HG02610 (cell line): ENCODE measurements around the gene ZSCAN10.

Experiments used
- ATAC-seq: cut with Tn5 transposase; IDR thresholded peaks from one replicate; pipeline ENCODE4 v1.9.1; 2021; ENCODE audit warnings: mild to moderate bottlenecking, moderate library complexity; ENCODE audit not compliant: unreplicated experiment

ZSCAN10 gene

DNA sequence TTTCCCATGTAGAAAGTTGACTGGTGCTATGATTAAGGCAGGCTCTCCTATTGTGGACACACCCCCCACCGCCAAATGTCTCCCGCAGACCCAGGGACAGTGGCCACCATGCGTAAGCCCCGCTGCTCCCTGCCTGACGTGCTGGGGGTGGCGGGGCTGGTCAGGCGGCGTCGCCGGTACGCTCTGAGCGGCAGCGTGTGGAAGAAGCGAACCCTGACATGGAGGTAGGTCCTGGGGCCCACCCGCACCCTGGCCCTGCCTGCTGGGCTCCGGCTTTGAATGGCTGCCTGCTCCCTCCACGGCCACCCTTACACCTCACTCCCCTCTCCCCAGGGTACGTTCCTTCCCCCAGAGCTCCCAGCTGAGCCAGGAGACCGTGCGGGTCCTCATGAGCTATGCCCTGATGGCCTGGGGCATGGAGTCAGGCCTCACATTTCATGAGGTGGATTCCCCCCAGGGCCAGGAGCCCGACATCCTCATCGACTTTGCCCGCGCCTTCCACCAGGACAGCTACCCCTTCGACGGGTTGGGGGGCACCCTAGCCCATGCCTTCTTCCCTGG lies 49.1 kb downstream of the ZSCAN10 start:
- no peak for ATAC-seq

DNA sequence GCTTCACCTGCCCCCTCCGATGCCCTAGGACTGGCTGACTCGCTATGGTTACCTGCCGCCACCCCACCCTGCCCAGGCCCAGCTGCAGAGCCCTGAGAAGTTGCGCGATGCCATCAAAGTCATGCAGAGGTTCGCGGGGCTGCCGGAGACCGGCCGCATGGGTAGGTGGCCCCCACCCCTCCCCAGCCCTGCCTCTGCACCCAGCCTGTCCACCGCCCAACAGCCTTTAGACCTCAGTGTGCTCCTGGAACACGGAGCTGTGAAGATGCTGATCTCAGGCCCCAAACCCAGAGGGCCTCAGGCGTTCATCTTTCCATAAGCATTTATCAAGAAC lies 51.7 kb downstream of the ZSCAN10 start:
- no peak for ATAC-seq

DNA sequence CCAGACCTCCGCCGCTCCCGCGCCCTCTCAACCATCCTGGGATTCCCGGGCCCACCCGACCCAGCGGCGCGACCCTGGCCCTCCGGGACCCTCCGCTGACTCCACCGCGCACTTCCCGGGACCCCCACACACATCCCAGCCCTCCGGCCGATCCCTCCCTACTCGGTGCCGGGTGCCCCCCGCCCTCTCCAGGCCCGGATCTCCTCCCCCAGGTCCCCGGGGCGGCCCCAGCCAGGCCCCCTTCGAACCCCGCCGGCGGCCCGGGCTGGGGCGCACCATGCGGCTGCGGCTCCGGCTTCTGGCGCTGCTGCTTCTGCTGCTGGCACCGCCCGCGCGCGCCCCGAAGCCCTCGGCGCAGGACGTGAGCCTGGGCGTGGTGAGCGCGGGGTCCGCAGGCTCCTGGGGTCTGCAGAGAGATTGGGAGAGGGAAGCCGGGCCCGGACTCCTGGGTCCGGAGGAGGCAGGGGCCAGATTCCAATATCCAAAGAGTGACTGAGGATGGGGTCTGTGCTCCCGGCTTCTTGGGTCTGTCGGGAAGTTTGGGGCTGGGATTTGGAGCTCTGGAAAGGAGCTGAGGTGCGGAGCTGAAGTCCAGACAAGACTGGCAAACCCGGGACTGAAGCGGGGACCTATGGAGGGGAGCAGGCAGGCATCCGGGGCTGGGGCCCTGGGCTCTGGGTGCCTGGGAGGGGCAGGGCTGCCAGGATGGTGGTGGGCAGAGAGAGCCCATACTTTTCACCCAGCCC lies 52.3 kb downstream of the ZSCAN10 start:
- ATAC-seq = no peak

DNA sequence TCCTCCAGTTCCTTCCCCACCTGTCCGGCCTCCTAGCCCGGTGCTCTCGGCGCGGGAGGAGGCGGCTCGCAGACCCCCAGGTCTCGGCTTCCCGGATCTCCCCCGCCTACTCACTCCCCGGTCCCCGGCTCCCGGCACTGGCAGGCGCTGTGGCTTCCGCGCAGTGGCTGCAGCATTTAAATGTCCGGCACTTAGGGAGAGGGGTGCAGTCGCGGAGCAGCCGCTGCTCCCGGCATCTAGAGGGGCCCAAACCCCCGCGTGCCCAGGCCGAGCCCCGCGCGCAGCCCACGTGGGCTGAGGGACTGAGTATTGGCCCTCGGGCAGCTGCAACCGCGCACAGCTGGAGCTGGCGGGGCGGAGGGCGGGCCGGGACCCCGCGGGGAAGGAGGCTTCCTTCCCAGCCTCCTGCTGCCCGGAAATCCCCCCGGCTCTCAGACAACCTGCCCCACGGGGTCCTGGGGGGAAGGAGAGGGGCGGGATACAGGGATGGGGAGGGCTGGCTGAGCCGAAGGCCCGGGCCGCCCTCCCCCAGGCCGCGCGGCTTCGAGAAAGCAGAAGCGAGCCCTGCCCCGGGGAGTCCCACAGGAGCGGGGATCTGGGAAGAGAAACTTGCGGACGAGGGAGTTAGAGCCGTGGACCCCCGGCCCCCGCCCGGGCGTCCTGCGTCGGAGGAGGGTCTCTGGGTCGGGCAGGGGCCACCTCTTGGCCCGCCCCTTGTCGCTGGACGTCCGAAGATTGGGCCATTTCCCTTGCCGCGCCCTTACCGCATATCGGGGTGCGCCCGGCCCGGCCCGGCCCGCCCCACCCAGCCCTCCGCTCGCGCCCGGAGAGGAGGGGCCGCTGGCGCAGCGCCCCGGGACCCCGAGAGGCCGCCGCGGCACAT lies 53.1 kb downstream of the ZSCAN10 start, which contains the start of gene MMP25:
MMP25 (plus strand) TSS at position 804 of the 883 bp plus-strand sequence. CDS start 357 bp downstream, outside the sequence.
- ATAC-seq = no peak

DNA sequence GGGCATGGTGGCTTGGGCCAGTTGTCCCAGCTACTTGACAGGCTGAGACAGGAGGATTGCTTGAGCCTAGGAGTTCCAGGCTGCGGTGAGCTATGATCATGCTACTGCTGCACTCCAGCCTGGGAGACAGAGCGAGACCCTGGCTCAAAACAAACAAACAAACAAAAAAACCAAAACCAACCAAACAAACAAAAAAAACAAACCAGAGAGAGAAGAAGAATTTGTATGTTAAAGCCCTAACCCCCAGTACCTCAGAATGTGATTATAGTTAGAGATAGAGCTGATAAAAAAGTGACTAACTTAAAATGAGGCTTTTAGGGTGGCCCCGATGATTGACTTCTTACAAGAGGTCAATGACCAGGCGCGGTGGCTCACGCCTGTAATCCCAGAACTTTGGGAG lies 54.4 kb downstream of the ZSCAN10 start:
- ATAC-seq = no peak

DNA sequence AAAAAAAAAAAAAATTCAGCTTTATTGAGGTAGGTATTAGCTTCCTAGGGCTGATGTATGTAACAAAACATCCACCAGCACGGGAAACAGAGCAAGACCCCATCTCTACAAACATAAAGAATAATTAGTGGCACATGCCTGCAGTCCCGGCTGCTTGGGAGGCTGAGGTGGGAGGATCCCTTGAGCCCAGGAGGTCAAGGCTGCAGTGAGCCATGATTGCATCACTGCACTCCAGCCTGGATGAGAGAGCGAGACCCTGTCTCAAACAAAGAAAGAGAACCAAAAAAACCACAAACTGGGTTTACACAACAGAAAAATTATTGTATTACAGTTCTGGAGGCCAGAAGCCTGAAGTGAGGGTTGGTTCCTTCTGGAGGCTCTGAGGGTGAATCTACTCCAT lies 56.7 kb downstream of the ZSCAN10 start:
- ATAC-seq = no peak

DNA sequence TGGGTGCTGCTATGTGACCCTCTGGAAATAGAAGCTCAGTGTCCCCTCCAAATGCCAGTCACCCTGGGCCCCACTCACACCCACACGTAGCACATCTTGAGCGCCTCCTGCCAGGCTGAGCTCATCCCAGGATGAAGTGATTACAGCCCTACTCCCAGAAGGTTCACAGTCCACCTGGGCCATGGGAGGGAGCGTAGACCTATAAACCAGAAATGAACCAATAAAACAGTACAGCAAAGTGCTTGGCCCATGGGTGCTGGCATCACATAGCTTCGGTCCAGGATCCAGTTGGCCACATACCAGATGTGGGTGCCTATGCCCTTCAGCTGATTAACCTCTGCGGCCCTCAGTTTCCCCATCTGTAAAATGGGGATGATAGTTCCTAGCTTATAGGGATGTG lies 60.2 kb downstream of the ZSCAN10 start:
- no peak for ATAC-seq
